Measurements from ENCODE around the gene DGUOK.
"Not testable (repeated sequence)": the region's sequence is repeated elsewhere in the genome, so short reads cannot be mapped to it uniquely, and the experiment has no call there.

Gene DGUOK

GRCh38 chr2:73937103-73937885, 10.6 kb downstream of the DGUOK start:
- no peak for TF ChIP-seq CTCF (IDR thresholded peaks at IDR 0.05; ENCODE audit: extremely low read depth, missing control alignments)
- no peak for DNase-seq (ENCODE audit: low spot score)

- no peak for DNase-seq (ENCODE audit: low spot score)
- no peak for TF ChIP-seq CTCF (IDR thresholded peaks at IDR 0.05; ENCODE audit: extremely low read depth, missing control alignments)
These were observed 11.2 kb downstream of the DGUOK start for GRCh38 chr2:73937899-73938298.

DNA sequence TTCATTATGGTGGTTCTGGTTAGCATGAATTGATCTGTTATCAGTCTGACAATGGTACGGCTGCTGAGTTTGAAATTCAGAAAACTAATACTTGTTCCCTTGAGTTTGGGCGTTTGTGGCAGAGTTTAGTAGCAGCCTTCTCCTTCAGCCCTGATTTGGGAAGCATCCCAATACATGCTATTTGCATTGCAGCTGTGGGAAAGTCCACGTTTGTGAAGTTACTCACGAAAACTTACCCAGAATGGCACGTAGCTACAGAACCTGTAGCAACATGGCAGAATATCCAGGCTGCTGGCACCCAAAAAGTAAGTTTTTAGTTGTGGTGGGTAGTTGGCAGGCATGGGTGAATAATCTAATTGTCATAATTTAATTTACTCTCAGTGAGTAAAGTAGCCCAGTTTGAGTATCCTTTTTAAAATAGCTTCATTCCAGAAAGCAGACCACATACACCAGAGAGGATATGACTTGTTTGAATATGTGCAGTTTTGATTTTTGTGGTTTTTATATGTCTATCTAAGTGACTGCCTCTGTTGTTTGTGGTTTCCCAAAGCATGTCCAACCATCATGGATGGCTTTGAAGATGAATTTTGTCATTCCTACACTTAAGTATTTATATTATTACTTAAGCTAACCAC, 12.2 kb downstream of the DGUOK start:
- no peak for DNase-seq (ENCODE audit: low spot score)
- TF ChIP-seq CTCF (IDR thresholded peaks at IDR 0.05; ENCODE audit: extremely low read depth, missing control alignments) = no peak

DNA sequence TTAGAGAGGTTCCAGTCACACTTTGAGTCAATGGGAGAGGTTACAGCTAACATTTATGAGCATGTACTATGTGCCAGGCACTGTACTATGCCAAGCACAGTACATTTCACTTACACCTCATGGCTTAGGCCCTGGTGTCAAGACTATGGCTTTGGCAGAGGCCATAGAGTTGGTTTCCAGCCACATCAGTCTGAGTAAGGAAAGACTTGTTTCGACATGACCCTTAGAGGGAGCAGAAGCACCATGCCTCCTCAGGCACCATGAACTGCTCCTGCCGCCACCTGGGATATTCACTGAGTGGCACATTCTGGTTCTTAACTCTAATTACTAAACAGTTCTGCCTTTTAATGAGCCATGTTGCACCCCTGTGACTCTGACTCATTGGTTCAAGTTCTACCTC, 12.7 kb downstream of the DGUOK start:
- no peak for DNase-seq (ENCODE audit: low spot score)
- no peak for TF ChIP-seq CTCF (IDR thresholded peaks at IDR 0.05; ENCODE audit: extremely low read depth, missing control alignments)

- DNase-seq (ENCODE audit: low spot score) = not testable (repeated sequence)
These were observed 13.4 kb downstream of the DGUOK start for GRCh38 chr2:73940066-73940465.

DNA sequence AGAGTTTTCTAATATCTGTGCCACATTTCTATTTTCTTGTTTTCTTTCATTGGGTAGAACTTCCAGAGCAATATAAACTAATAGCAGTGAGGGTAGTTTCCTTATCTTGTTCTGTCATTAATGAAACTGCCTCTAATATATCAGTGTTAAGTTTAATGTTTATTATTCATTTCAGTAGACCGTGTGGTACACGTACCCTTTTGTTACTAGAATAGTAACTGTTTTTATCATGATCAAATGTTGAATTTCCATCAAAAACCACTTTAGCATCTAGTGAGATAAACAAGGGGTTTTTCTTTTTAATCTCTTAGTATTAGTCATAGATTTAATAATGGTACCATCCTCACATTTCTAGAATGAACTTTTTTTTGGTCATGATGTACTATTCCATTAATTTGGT, 16.0 kb downstream of the DGUOK start:
- TF ChIP-seq CTCF (IDR thresholded peaks at IDR 0.05; ENCODE audit: extremely low read depth, missing control alignments) = no peak

DNA sequence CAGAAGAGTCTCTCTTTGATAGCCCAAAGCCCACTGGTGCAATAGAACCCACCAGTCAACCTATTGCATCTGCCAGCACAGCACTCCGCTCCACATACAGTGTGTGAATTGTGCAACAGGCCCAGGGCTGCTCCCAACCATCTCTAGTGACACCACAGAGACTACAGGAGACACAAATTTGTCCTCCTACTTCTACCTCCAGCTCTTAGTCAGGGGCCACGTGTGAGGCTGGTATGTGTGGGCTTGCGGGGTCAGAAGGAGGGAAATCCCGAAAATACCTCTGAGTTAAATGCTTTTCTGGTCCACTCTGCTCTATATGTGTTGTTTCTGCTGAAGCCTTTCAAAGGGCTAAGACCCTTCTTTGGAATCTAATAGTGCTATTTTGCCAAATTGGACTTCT, 18.0 kb downstream of the DGUOK start:
- DNase-seq (ENCODE audit: low spot score) = peak; percentile 31
- TF ChIP-seq CTCF (IDR thresholded peaks at IDR 0.05; ENCODE audit: extremely low read depth, missing control alignments) = no peak

More for the DNA sequence above, 16.0 kb downstream of the DGUOK start:
- DNase-seq (ENCODE audit: low spot score) = no peak

GRCh38 chr2:73946215-73946614, 19.5 kb downstream of the DGUOK start:
- TF ChIP-seq CTCF (IDR thresholded peaks at IDR 0.05; ENCODE audit: extremely low read depth, missing control alignments) = no peak
- DNase-seq (ENCODE audit: low spot score) = no peak

Data from GM20000 (cell line).